Urothelium cell line (cell line): ENCODE data around the gene SLC12A9.
A peak's percentile ranks its signal among the peaks of the same experiment; 100 is the strongest.
"Not testable (repeated sequence)": the region's sequence is repeated elsewhere in the genome, so short reads cannot be mapped to it uniquely, and the experiment has no call there.

ENCODE experiments used
- DNase-seq: peaks from one replicate; pipeline ENCODE4 v3.0.0; 2011; ENCODE audit warnings: low spot score, mixed read lengths
- FAIRE-seq: peaks from 2 replicates; lab custom pipeline; 2011; peaks lifted over from hg19 to GRCh38; lab: Jason Lieb, UNC

The SLC12A9 gene

GRCh38 chr7:100893910-100894721, 41.6 kb downstream of the SLC12A9 start:
- FAIRE-seq (peak; percentile 63), DNase-seq (no peak)

GRCh38 chr7:100894860-100895700, 42.6 kb downstream of the SLC12A9 start:
- peak; percentile 63 for FAIRE-seq

GRCh38 chr7:100895701-100895955, 43.1 kb downstream of the SLC12A9 start, which contains the start of gene ACHE:
ACHE (minus strand) TSS chr7:100895888; CDS start chr7:100894232, 1,656 bp downstream.
- DNase-seq: no peak
- FAIRE-seq: peak; percentile 37

More at GRCh38 chr7:100894860-100895700, 42.6 kb downstream of the SLC12A9 start:
- peak; percentile 76 for DNase-seq

GRCh38 chr7:100895956-100896731, 43.6 kb downstream of the SLC12A9 start:
- FAIRE-seq (peak; percentile 94), DNase-seq (peak; percentile 88)

GRCh38 chr7:100896732-100897608, 44.5 kb downstream of the SLC12A9 start:
- DNase-seq: peak; percentile 72
- FAIRE-seq: peak; percentile 81

- DNase-seq (no peak), FAIRE-seq (no peak)
Measured at GRCh38 chr7:100897772-100898454, 45.4 kb downstream of the SLC12A9 start.

GRCh38 chr7:100899432-100899831, 46.9 kb downstream of the SLC12A9 start:
- FAIRE-seq: no peak
- DNase-seq: no peak

- DNase-seq (no peak), FAIRE-seq (no peak)
Measured at GRCh38 chr7:100900978-100901377, 48.5 kb downstream of the SLC12A9 start.

- DNase-seq: no peak
- no peak for FAIRE-seq
Measured at GRCh38 chr7:100901921-100902332, 49.4 kb downstream of the SLC12A9 start.

- no peak for FAIRE-seq
- DNase-seq: no peak
Measured at GRCh38 chr7:100902638-100903037, 50.1 kb downstream of the SLC12A9 start.

GRCh38 chr7:100908512-100908911, 56.0 kb downstream of the SLC12A9 start:
- FAIRE-seq (no peak), DNase-seq (no peak)

GRCh38 chr7:100910443-100910842, 57.9 kb downstream of the SLC12A9 start:
- not testable (repeated sequence) for FAIRE-seq, DNase-seq

- DNase-seq (no peak), FAIRE-seq (no peak)
Measured at GRCh38 chr7:100911484-100911883, 59.0 kb downstream of the SLC12A9 start.

- no peak for DNase-seq
- no peak for FAIRE-seq
Measured at GRCh38 chr7:100914208-100914878, 61.8 kb downstream of the SLC12A9 start.

- FAIRE-seq (no peak), DNase-seq (no peak)
Measured at GRCh38 chr7:100914879-100915447, 62.5 kb downstream of the SLC12A9 start.
